HepG2 (cell line): ENCODE measurements around the gene ARID3C. TPM values are rescaled to one million over a fixed set of nuclear protein-coding genes. Genes with fewer than 3 reads are reported as not detected.
A peak's percentile ranks its signal among the peaks of the same experiment; 100 is the strongest.

Source experiments
- CAMTA2 ChIP-seq: sonication (generic); formaldehyde crosslinking; IDR thresholded peaks from 2 replicates; pipeline ENCODE4 v1.4.0; 2020; ENCODE audit warnings: mild to moderate bottlenecking, missing genetic modification reagents, borderline replicate concordance
- EP300 ChIP-seq, 3 experiments: sonication (generic) in 1 of 3; formaldehyde crosslinking in 1 of 3; IDR thresholded peaks; 2 replicates each; pipeline versions ENCODE4 v1.5.1 to v1.6.1; 2011 to 2020; ENCODE audit warnings: low read depth in 2 of 3, low read length in 2 of 3, borderline replicate concordance in 1 of 3, improper control_type of control experiment in 1 of 3, mild to moderate bottlenecking in 1 of 3, missing genetic modification reagents in 1 of 3, moderate library complexity in 1 of 3
- ETV5 ChIP-seq: IDR thresholded peaks from 2 replicates; pipeline ENCODE4 v1.6.1; 2018; ENCODE audit warnings: missing biosample characterization, missing genetic modification reagents, inconsistent platforms, borderline replicate concordance
- GPN1 ChIP-seq: sonication (generic); formaldehyde crosslinking; IDR thresholded peaks from 2 replicates; pipeline ENCODE4 v1.5.1; 2020; ENCODE audit warnings: missing genetic modification reagents, borderline replicate concordance
- HES4 ChIP-seq: sonication (generic); formaldehyde crosslinking; IDR thresholded peaks from 2 replicates; pipeline ENCODE4 v1.9.0; 2021; ENCODE audit warnings: mild to moderate bottlenecking, missing genetic modification reagents, borderline replicate concordance
- JARID2 ChIP-seq: sonication (generic); formaldehyde crosslinking; IDR thresholded peaks from 2 replicates; pipeline ENCODE4 v1.8.1; 2023; ENCODE audit warnings: missing genetic modification reagents, inconsistent platforms; ENCODE audit not compliant: insufficient replicate concordance
- KAT7 ChIP-seq: IDR thresholded peaks from 2 replicates; pipeline ENCODE4 v1.6.1; 2018; ENCODE audit warnings: borderline replicate concordance, missing compliant biosample characterization
- KLF12 ChIP-seq: sonication (generic); formaldehyde crosslinking; IDR thresholded peaks from 2 replicates; pipeline ENCODE4 v1.4.0; 2020; ENCODE audit warnings: missing genetic modification reagents, borderline replicate concordance
- MNT ChIP-seq: fragments of 450-650 bp; IDR thresholded peaks from 2 replicates; pipeline ENCODE4 v1.6.1; 2016
- NR2C2 ChIP-seq: sonication (generic); formaldehyde crosslinking; IDR thresholded peaks from 2 replicates; pipeline ENCODE4 v1.4.0; 2020; ENCODE audit warnings: missing genetic modification reagents, mild to moderate bottlenecking, moderate library complexity, borderline replicate concordance
- ONECUT2 ChIP-seq: sonication (generic); formaldehyde crosslinking; IDR thresholded peaks from 2 replicates; pipeline ENCODE4 v1.4.0; 2020; ENCODE audit warnings: missing genetic modification reagents
- SATB2 ChIP-seq: sonication (generic); formaldehyde crosslinking; IDR thresholded peaks from 2 replicates; pipeline ENCODE4 v1.5.0; 2020; ENCODE audit warnings: missing genetic modification reagents
- ZBTB14 ChIP-seq: sonication (generic); formaldehyde crosslinking; IDR thresholded peaks from 2 replicates; pipeline ENCODE4 v1.4.0; 2020; ENCODE audit warnings: missing genetic modification reagents
- ZNF484 ChIP-seq: sonication (generic); formaldehyde crosslinking; IDR thresholded peaks from 2 replicates; pipeline ENCODE4 v1.5.1; 2020; ENCODE audit warnings: mild to moderate bottlenecking, low read depth, missing genetic modification reagents, borderline replicate concordance
- ZNF563 ChIP-seq: sonication (generic); formaldehyde crosslinking; IDR thresholded peaks from 2 replicates; pipeline ENCODE4 v1.8.0; 2022; ENCODE audit warnings: mild to moderate bottlenecking, moderate library complexity, missing genetic modification reagents
- ZNF678 ChIP-seq: sonication (generic); formaldehyde crosslinking; IDR thresholded peaks from 2 replicates; pipeline ENCODE4 v1.4.0; 2020; ENCODE audit warnings: mild to moderate bottlenecking, missing genetic modification reagents
- ZNF709 ChIP-seq: sonication (generic); formaldehyde crosslinking; IDR thresholded peaks from 2 replicates; pipeline ENCODE4 v1.5.0; 2020; ENCODE audit warnings: mild to moderate bottlenecking, missing genetic modification reagents
- ZNF746 ChIP-seq: sonication (generic); formaldehyde crosslinking; IDR thresholded peaks from 2 replicates; pipeline ENCODE4 v1.8.0; 2022; ENCODE audit warnings: mild to moderate bottlenecking, missing genetic modification reagents
- ZNF784 ChIP-seq: sonication (generic); formaldehyde crosslinking; IDR thresholded peaks from 2 replicates; pipeline ENCODE4 v1.5.1; 2020; ENCODE audit warnings: missing genetic modification reagents, mild to moderate bottlenecking, borderline replicate concordance
- polyA plus RNA-seq, 8 experiments: library from polyadenylated mRNA; depleted of rRNA in 3 of 8; stranded (reverse) in 7 of 8; unstranded in 1 of 8; fragments of >200 nt; fragmentation: Illumina TruSeq in 4 of 8; extraction: Trizol in 4 of 8; gene quantifications; 2 replicates each; pipeline versions ENCODE4 v1.2.1 to v1.2.3, GENCODE V29; 2011 to 2016; ENCODE audit warnings: low read depth in 4 of 8, missing spikeins in 1 of 8, mixed read lengths in 1 of 8; ENCODE audit not compliant: insufficient read depth in 1 of 8
- total RNA-seq, 5 experiments: library from RNA; depleted of rRNA; stranded (reverse); fragments of >200 nt; fragmentation: Illumina TruSeq; extraction: Trizol; gene quantifications; 2 replicates each; pipeline ENCODE4 v1.2.3, GENCODE V29; 2016; ENCODE audit warnings: low read depth in 1 of 5
- TF ChIP-seq, protein P1 (sequence below): sonication (generic); formaldehyde crosslinking; IDR thresholded peaks from 2 replicates; pipeline ENCODE4 v1.4.0; 2020; ENCODE audit warnings: missing genetic modification reagents

The ARID3C gene
- total and polyA plus RNA-seq, 2 of the 13 experiments (the other 11 are each of a cell fraction or from before 2014, with no cell fraction given) = not detected

DNA sequence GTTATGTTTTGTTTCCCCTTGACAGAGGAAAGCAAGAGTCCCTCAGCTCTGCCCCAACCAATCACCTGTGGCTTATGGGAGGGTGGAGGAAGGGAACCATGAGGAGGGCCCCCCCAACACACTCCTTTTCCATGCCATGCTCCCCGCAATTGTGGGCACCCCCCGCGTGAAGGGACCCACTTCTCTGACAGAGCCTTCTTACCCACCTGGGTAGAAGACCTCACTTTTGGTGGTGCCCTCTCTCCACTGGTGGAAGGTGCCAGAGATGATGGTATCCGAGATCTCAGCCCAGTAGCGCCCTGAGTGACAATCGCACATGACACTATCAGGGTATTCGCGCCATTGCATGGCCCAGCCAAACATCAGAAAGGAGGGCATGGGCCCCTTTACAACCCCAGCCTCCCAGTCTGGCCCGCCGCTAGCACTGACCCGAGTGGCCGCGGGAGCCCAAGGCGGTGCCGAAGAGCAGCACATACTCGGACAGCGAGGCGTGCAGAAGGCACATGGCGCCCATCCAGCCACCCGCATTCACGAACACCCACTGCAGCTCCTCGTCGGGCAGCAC is 8.0 kb upstream of the ARID3C start (continued):
- TF ChIP-seq GPN1 (CRISPR knock-in tag) (no peak), MNT (peak; percentile 83), KAT7 (CRISPR knock-in tag) (no peak), CAMTA2 (CRISPR knock-in tag) (no peak), SATB2 (CRISPR knock-in tag) (0 out of 2 replicates have a peak, but pooled peaks have one; percentile 72), ONECUT2 (0 out of 2 replicates have a peak, but pooled peaks have one; percentile 44), EP300 (IDR thresholded peaks at IDR 0.05; ENCODE audit: low read depth in 2 of 2, low read length in 2 of 2) (no peak), EP300 (CRISPR knock-in tag; IDR thresholded peaks at IDR 0.05; ENCODE audit: borderline replicate concordance) (no peak), KLF12 (CRISPR knock-in tag) (no peak), ZNF484 (CRISPR knock-in tag) (no peak), NR2C2 (CRISPR knock-in tag) (0 out of 2 replicates have a peak, but pooled peaks have one; percentile 13), ZNF709 (peak; percentile 91; the same call in 1 of the 2 replicates), ZNF746 (CRISPR knock-in tag) (peak; percentile 39; the same call in 1 of the 2 replicates), HES4 (CRISPR knock-in tag) (peak; percentile 94; the same call in 1 of the 2 replicates), ZNF678 (CRISPR knock-in tag) (peak; percentile 62; the same call in 1 of the 2 replicates), JARID2 (no peak), ETV5 (CRISPR knock-in tag) (no peak), ZNF784 (CRISPR knock-in tag) (no peak), ZNF563 (CRISPR knock-in tag) (peak; percentile 92; the same call in 1 of the 2 replicates), ZBTB14 (no peak)
- TF ChIP-seq, protein P1, sequence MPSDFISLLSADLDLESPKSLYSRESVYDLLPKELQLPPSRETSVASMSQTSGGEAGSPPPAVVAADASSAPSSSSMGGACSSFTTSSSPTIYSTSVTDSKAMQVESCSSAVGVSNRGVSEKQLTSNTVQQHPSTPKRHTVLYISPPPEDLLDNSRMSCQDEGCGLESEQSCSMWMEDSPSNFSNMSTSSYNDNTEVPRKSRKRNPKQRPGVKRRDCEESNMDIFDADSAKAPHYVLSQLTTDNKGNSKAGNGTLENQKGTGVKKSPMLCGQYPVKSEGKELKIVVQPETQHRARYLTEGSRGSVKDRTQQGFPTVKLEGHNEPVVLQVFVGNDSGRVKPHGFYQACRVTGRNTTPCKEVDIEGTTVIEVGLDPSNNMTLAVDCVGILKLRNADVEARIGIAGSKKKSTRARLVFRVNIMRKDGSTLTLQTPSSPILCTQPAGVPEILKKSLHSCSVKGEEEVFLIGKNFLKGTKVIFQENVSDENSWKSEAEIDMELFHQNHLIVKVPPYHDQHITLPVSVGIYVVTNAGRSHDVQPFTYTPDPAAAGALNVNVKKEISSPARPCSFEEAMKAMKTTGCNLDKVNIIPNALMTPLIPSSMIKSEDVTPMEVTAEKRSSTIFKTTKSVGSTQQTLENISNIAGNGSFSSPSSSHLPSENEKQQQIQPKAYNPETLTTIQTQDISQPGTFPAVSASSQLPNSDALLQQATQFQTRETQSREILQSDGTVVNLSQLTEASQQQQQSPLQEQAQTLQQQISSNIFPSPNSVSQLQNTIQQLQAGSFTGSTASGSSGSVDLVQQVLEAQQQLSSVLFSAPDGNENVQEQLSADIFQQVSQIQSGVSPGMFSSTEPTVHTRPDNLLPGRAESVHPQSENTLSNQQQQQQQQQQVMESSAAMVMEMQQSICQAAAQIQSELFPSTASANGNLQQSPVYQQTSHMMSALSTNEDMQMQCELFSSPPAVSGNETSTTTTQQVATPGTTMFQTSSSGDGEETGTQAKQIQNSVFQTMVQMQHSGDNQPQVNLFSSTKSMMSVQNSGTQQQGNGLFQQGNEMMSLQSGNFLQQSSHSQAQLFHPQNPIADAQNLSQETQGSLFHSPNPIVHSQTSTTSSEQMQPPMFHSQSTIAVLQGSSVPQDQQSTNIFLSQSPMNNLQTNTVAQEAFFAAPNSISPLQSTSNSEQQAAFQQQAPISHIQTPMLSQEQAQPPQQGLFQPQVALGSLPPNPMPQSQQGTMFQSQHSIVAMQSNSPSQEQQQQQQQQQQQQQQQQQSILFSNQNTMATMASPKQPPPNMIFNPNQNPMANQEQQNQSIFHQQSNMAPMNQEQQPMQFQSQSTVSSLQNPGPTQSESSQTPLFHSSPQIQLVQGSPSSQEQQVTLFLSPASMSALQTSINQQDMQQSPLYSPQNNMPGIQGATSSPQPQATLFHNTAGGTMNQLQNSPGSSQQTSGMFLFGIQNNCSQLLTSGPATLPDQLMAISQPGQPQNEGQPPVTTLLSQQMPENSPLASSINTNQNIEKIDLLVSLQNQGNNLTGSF (CRISPR knock-in tag) = peak; percentile 69; the same call in 1 of the 2 replicates
